IPS-NIHi7 (cell line): ENCODE data around the gene SCGB1D2.

Experiments used
- DNase-seq: peaks from one replicate; pipeline ENCODE4 v3.0.0; 2012; ENCODE audit warnings: mixed read lengths; ENCODE audit errors: extremely low spot score

The SCGB1D2 gene

GRCh38 chr11:62260261-62260953 is 18.4 kb downstream of the SCGB1D2 start:
- DNase-seq = no peak

DNA sequence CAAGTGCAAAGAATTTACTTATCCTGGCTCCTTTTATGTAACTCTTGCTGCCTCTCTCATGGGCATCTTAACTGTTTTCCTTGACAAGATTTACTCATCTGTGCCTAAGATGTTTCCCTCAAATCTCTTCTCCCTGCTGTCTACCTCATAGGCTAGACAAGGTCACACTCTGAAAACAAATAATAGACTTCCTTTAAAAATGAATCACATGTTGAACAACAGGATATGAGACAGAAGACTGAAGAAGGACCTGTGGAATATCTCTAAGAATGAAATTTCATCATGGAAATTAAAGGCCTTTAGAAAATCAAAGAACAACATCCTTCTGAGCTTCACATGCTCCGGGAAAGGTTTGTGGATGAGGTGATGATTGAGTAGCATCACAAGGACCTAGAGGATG is 22.0 kb downstream of the SCGB1D2 start:
- no peak for DNase-seq

- DNase-seq = no peak
Measured at GRCh38 chr11:62266558-62266957, 24.5 kb downstream of the SCGB1D2 start.

- no peak for DNase-seq
Measured at GRCh38 chr11:62267050-62267449, 25.0 kb downstream of the SCGB1D2 start.

DNA sequence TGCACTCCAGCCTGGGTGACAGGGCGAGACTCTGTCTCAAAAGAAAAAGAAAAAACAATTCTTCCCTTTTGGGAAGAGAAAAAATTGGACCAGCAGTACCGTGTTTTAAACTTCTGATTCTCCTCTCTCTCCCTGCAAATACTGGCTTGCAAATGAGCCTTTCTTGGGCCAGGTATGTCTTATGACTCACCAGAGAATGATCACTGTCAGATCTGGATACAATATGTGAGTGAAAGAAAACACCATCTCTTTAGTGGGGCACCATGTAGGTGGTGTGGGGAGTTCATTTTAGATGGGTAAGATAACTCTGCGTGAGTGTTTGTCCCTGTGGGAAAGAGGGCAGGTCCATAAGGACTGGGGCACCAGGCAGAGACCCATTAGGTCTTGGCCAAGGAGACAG is 25.5 kb downstream of the SCGB1D2 start:
- no peak for DNase-seq

DNA sequence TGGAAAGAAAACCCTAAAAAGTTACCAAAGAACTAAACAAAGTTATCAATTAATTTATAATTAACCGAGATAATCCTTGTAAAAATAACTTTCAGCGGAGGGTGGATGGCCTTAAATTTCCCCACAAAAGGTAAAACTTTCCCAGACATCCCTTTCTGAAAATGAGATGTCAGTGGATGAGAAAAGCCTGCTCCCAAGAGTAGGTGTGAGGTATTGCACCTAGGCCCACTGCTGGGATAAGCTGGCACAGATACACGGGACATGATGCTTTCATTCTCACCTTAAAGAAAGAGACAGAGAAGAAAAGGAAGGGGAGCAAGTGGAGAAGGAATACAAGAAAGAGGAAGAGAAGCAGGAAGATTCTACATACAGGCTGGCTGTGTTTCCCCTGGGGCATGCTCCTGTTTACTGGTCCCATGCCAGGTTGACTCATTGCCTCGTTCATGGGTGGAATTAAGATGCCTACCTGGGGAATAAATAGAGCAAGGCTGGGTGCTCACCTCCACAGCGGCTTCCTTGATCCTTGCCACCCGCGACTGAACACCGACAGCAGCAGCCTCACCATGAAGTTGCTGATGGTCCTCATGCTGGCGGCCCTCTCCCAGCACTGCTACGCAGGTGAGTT is 27.7 kb downstream of the SCGB1D2 start, which contains the start of gene SCGB2A2:
SCGB2A2 (plus strand) TSS at position 505 of the 625 bp plus-strand sequence; CDS start at position 564, 59 bp downstream.
- peak; percentile 43 for DNase-seq

GRCh38 chr11:62273284-62273683 is 31.2 kb downstream of the SCGB1D2 start:
- DNase-seq = no peak

- no peak for DNase-seq
Measured at GRCh38 chr11:62273789-62274275, 31.8 kb downstream of the SCGB1D2 start.

GRCh38 chr11:62280452-62280851 is 38.4 kb downstream of the SCGB1D2 start:
- no peak for DNase-seq
